Vagina (tissue), 2 donors: ENCODE results near the gene GSDME. TPM values are rescaled to one million over a fixed set of nuclear protein-coding genes. Genes with fewer than 3 reads are reported as not detected.
A peak's percentile ranks its signal among the peaks of the same experiment; 100 is the strongest.

ENCODE experiments used
- DNase-seq, 2 donors: peaks; one replicate each; pipeline ENCODE4 v3.0.0-alpha.2; 2017; ENCODE audit errors: extremely low spot score in 2 of 2
- H3K27ac ChIP-seq: fragments of 200-600 bp; sonication (generic); one replicate; pipeline ENCODE4 v1.5.1; 2019
- H3K27me3 ChIP-seq: fragments of 200-600 bp; sonication (generic); one replicate; pipeline ENCODE4 v1.5.1; 2019
- H3K36me3 ChIP-seq, 2 donors: fragments of 200-600 bp; sonication (generic); one replicate each; pipeline ENCODE4 v1.5.1; 2017 to 2019
- H3K4me1 ChIP-seq: fragments of 200-600 bp; sonication (generic); one replicate; pipeline ENCODE4 v1.5.1; 2019
- H3K4me3 ChIP-seq, 2 donors: fragments of 200-600 bp; sonication (generic); 1 replicate in 1 of 2; 2 replicates in 1 of 2; pipeline ENCODE4 v1.5.1; 2016 to 2019
- H3K9me3 ChIP-seq: fragments of 200-600 bp; sonication (generic); one replicate; pipeline ENCODE4 v1.5.1; 2019
- CTCF ChIP-seq, 3 experiments: fragments of 450-650 bp in 2 of 3; fragments of 200-600 bp in 1 of 3; sonication (generic) in 1 of 3; IDR thresholded peaks; one replicate each; pipeline ENCODE4 v1.5.1; 2017 to 2019; ENCODE audit warnings: antibody characterized with exemption in 3 of 3, mild to moderate bottlenecking in 2 of 3, moderate library complexity in 2 of 3
- POLR2A ChIP-seq, 2 donors: fragments of 450-650 bp; IDR thresholded peaks; one replicate each; pipeline ENCODE4 v1.6.1; 2017; ENCODE audit warnings: antibody characterized with exemption in 2 of 2, mild to moderate bottlenecking in 2 of 2, moderate library complexity in 2 of 2
- POLR2AphosphoS5 ChIP-seq, 2 donors: sonication (generic); formaldehyde crosslinking; IDR thresholded peaks; one replicate each; pipeline ENCODE4 v1.9.0; 2017; ENCODE audit warnings: antibody characterized with exemption in 2 of 2, mild to moderate bottlenecking in 2 of 2, low read depth in 1 of 2; ENCODE audit not compliant: insufficient read depth in 1 of 2
- intact Hi-C: fragments of 100-400 bp; cut with DNase I; formaldehyde crosslinking; loops from one replicate; pipeline ENCODE4 v1.15.1; 2023
- total RNA-seq: library from RNA; depleted of rRNA; stranded (reverse); fragments of >200 nt; gene quantifications from one replicate; pipeline ENCODE4 v1.2.3, GENCODE V29; 2016

GSDME gene
- total RNA-seq, 1 donor from 2014 or later = 11.0 TPM

- TF ChIP-seq POLR2A (IDR thresholded peaks at IDR 0.05) (no peak), POLR2AphosphoS5 (IDR thresholded peaks at IDR 0.05; ENCODE audit: insufficient read depth in 1 of 2, low read depth in 1 of 2) (no peak), CTCF (IDR thresholded peaks at IDR 0.05) (no peak)
- H3K4me1 ChIP-seq = no peaks in the 10 kb centered on the region
- no peaks in the 10 kb centered on the region for H3K36me3 ChIP-seq
- intact Hi-C loops = no loop called here
- H3K4me3 ChIP-seq = no peak overlapping the region
- H3K27ac ChIP-seq = no peak overlapping the region
- no peaks in the 10 kb centered on the region for H3K9me3 ChIP-seq
- no peaks in the 10 kb centered on the region for H3K27me3 ChIP-seq
- peak in 1 of 2 donors; percentile 80 for DNase-seq
Measured at GRCh38 chr7:24729365-24730017, 27.8 kb downstream of the GSDME start.

GRCh38 chr7:24728503-24729364, 28.5 kb downstream of the GSDME start:
- Histone ChIP-seq H3K9me3 (no peaks in the 10 kb centered on the region), H3K4me1 (no peaks in the 10 kb centered on the region), H3K27me3 (no peaks in the 10 kb centered on the region), H3K36me3 (no peaks in the 10 kb centered on the region), H3K27ac (peak overlapping the region; percentile 46), H3K4me3 (no peak overlapping the region)
- DNase-seq = peak in 1 of 2 donors; percentile 86
- TF ChIP-seq CTCF (IDR thresholded peaks at IDR 0.05) (no peak), POLR2AphosphoS5 (IDR thresholded peaks at IDR 0.05; ENCODE audit: insufficient read depth in 1 of 2, low read depth in 1 of 2) (no peak), POLR2A (IDR thresholded peaks at IDR 0.05) (no peak)
- intact Hi-C loops = no loop called here

GRCh38 chr7:24728121-24728500, 29.2 kb downstream of the GSDME start:
- Histone ChIP-seq H3K36me3 (no peaks in the 10 kb centered on the region), H3K4me1 (no peaks in the 10 kb centered on the region), H3K27me3 (no peaks in the 10 kb centered on the region), H3K27ac (no peak overlapping the region), H3K4me3 (no peak overlapping the region), H3K9me3 (no peaks in the 10 kb centered on the region)
- intact Hi-C loops = no loop called here
- no peak for TF ChIP-seq POLR2AphosphoS5 (IDR thresholded peaks at IDR 0.05; ENCODE audit: insufficient read depth in 1 of 2, low read depth in 1 of 2)
- DNase-seq = peak in 1 of 2 donors; percentile 75

GRCh38 chr7:24727154-24728120, 29.8 kb downstream of the GSDME start:
- Histone ChIP-seq H3K4me1 (no peaks in the 10 kb centered on the region), H3K4me3 (no peak overlapping the region), H3K27ac (no peak overlapping the region), H3K36me3 (no peaks in the 10 kb centered on the region), H3K27me3 (no peaks in the 10 kb centered on the region), H3K9me3 (no peaks in the 10 kb centered on the region)
- TF ChIP-seq POLR2AphosphoS5 (IDR thresholded peaks at IDR 0.05; ENCODE audit: insufficient read depth in 1 of 2, low read depth in 1 of 2) = no peak
- no peak for TF ChIP-seq CTCF (IDR thresholded peaks at IDR 0.05)
- no peak for TF ChIP-seq POLR2A (IDR thresholded peaks at IDR 0.05)
- peak; percentile 52 to 88 for DNase-seq
- intact Hi-C loops = no loop called here
